ENCODE data around the gene WWC1. TPM values are rescaled to one million over a fixed set of nuclear protein-coding genes. Genes with fewer than 3 reads are reported as not detected.

The WWC1 gene
- total RNA-seq, 1 experiment from 2014 or later, result 52.6 TPM

- DNase-seq (ENCODE audit: low read depth, low spot score) (no peak), ATAC-seq (no peak)
- no peaks in the 10 kb centered on the region for H3K9me2 ChIP-seq (ENCODE audit: insufficient read depth)
- TF ChIP-seq YY1 (IDR thresholded peaks at IDR 0.05; ENCODE audit: extremely low read depth, insufficient replicate concordance, low read depth, low read length) (no peak), EGR1 (IDR thresholded peaks at IDR 0.05; ENCODE audit: low read depth) (no peak), ZFX (IDR thresholded peaks at IDR 0.05) (no peak), MAX (IDR thresholded peaks at IDR 0.05) (no peak), JUND (IDR thresholded peaks at IDR 0.05) (no peak), CEBPB (IDR thresholded peaks at IDR 0.05; ENCODE audit: low read depth) (no peak), TCF7L2 (IDR thresholded peaks at IDR 0.05; ENCODE audit: borderline replicate concordance, extremely low read depth, insufficient read depth, insufficient read length) (no peak), SP1 (IDR thresholded peaks at IDR 0.05; ENCODE audit: low read depth) (no peak), FOSL1 (IDR thresholded peaks at IDR 0.05; ENCODE audit: low read depth) (no peak), ATF3 (IDR thresholded peaks at IDR 0.05) (no peak), RAD21 (IDR thresholded peaks at IDR 0.05; ENCODE audit: low read depth) (no peak), EZH2phosphoT487 (IDR thresholded peaks at IDR 0.05; ENCODE audit: borderline replicate concordance) (no peak)
- H2AFZ ChIP-seq (ENCODE audit: low read depth, low read length, poor library complexity, severe bottlenecking), result no peak overlapping the region
- intact Hi-C loops (cut with micrococcal nuclease), result loop anchor here (10.0 kb wide), 1 partner anchor 267 kb away; the partner anchor contains the start of gene PANK3
- H3K9ac ChIP-seq (ENCODE audit: low read length), result no peak overlapping the region
- H3K36me3 ChIP-seq (ENCODE audit: control insufficient read depth in 1 of 2, insufficient read depth in 2 of 2, low read length in 2 of 2), result no peaks in the 10 kb centered on the region
- H4K20me1 ChIP-seq (ENCODE audit: insufficient read depth), result no peaks in the 10 kb centered on the region; the same call in 1 of the 2 replicates
- H3K79me2 ChIP-seq (ENCODE audit: insufficient read depth, low read length), result peaks cover 92% of the 10 kb centered on the region
- H3K4me1 ChIP-seq (ENCODE audit: control insufficient read depth in 1 of 2, insufficient read depth in 2 of 2, low read length in 2 of 2), result peaks cover 33 to 71% of the 10 kb centered on the region in 2 experiments
- ChIA-PET CTCF (no interaction called here), RAD21 (ENCODE audit: low non-redundant PET in 1 of 2, low total read pairs in 2 of 2, uncharacterized antibody in 2 of 2, unreplicated experiment in 2 of 2) (no interaction called here), POLR2A (no interaction called here)
- BruUV-seq (replicated peaks), result no TSS peak
- no peaks in the 10 kb centered on the region for H3K27me3 ChIP-seq (ENCODE audit: insufficient read depth, low read length)
- no peak overlapping the region for H3K4me2 ChIP-seq (ENCODE audit: low read length)
- no peak overlapping the region for H3K4me3 ChIP-seq (replicated peaks in 1 of 2; ENCODE audit: low read depth in 1 of 2, low read length in 2 of 2)
- no peak overlapping the region for H3K27ac ChIP-seq (ENCODE audit: low read depth, low read length)
- H3K9me3 ChIP-seq (ENCODE audit: control insufficient read depth in 1 of 2, insufficient read depth in 1 of 2, low read depth in 1 of 2, low read length in 2 of 2), result no peaks in the 10 kb centered on the region
Measured at GRCh38 chr5:168307925-168308584, 16.6 kb downstream of the WWC1 start.
